HG03354 (cell line): ENCODE results near the gene EDIL3.

Experiments used
- ATAC-seq: cut with Tn5 transposase; IDR thresholded peaks from one replicate; pipeline ENCODE4 v1.9.1; 2021; ENCODE audit warnings: mild to moderate bottlenecking; ENCODE audit not compliant: unreplicated experiment, poor library complexity, severe bottlenecking

EDIL3 gene

DNA sequence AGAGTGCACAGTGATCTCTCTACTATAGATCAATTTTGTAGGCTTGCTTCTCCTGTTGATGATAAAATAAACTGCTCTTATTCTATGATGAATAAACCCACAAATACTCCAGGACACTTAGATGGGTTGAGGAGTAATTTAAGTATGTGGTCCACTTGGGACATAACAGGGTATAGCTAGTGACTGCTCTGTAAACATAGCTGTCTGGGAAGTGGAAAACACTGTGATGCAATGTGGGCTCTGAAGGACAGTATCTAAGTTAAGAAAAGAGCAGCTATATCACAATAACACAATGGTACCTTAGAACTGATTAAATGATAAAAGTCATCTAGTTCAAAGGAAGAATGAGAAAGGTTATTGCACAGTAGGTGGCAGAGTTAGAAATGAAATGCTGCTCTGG is 369.7 kb downstream of the EDIL3 start:
- no peak for ATAC-seq

DNA sequence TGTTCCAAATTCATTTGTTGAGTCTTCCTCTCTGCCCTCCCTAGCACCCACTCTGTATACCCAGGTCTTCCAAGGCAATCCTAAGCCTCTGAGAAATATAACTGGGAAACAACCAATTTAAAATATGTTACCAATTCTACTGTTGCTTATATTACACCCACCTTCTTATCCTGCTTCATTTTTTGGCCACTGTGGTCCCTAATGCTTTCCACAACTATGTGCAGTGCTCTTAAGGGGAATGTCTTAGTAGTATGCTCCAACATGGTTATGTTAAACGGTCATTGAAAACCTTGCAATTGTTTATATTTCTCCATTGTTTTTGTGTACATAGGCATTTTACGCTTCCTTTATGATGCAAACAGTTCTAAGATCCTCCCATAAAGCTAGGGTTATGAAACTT is 390.9 kb downstream of the EDIL3 start:
- ATAC-seq, result no peak

DNA sequence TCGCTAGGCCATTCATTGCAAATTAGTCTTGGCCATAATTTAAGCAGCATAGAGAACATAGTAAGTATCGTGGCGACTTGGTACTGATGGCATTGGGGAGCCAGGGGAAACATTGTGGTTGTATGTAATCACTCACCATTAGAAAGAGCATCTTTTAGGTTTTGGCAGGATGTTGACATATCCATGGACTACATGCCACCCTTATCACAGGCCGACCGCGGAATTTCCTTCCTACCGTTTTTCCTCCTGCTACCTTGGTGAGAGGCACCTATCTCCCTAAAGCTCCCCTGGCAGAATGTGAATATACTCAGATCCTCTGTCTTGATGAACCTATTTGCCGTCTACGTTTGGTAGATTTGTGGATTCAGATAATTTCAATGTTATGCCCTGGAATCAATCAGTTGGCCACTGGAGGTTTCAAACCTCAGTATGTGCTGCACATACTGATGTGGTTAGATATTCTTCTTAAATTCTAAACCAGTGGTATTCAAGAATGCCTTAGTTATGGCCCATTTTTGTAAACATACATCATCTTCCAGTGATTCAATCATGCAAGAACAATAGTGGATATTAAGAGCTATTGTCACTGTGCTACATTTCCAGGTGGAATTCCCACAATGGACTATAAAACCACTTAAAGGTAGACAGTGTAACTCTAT is 393.0 kb downstream of the EDIL3 start:
- ATAC-seq, result no peak

DNA sequence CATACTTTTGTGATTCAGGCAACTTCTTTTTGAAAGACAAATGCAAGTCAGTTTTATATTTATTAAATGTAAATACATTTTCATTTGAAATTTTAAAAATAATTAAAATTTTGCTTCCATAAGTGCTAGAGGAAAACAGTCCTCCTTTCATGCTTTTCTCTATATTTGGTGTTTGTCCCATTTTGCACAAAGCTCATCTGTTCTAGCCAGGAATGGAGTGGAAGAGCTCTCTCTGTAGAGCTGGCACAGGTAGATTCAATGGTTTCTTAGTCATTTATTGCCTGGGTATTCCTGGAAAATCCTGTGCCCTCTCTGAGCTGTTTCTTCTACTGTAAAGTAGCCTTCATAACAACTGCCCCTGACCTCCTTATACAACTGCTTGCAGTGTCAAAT is 396.4 kb downstream of the EDIL3 start:
- ATAC-seq, result no peak

DNA sequence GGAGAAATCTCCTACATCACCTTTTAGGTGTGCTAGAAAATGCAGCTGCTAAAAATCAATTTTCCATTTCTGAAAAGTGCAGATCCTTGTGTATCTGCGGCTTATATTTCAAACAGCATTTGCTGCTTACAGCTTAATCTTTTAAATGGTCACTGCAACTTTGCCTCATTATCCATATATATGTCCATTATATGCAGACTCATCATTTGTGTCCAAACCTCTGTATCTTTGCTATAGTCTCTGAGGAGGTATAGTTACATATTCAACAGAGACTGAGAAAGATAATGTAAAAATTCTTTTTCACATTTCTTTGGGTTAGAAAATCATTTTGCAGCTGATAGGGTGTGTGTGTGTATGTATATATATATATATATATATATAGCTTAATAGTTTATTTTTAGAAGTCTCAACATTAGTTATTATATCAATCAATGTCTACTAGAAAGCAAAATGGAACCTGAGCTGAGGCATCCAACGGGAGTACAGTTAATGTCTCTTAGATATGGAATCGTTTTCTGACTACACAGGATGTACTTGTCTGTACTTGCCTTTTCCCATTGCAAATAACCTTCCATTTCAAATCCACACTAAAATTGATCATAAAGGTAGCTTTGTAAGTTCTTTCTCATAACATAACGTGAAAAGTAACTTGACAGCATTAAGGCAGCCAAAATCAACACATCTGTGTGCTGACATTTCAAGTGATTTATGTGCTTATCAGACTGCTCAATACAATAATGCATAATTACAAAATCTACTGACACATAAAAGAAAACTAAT is 397.0 kb downstream of the EDIL3 start:
- no peak for ATAC-seq

DNA sequence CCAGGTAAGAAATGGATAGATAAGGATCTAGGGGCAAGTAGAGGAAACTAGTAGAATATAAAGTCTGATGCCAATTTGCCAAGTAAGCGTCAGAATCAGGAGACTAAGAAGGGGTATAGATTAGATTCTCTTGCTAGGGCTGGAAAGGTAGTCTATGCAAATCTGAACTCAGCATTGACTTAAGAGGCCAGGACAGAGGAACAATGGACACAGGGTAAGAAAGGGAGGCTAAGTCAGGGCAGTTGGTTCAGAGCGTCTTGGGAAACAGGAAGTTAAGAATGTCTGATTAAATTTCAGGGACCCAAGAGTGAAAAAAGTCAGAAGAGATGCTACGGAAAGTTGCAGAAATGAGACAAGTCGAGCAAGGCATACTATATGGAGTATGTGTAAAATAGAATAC is 400.8 kb downstream of the EDIL3 start:
- ATAC-seq, result no peak

DNA sequence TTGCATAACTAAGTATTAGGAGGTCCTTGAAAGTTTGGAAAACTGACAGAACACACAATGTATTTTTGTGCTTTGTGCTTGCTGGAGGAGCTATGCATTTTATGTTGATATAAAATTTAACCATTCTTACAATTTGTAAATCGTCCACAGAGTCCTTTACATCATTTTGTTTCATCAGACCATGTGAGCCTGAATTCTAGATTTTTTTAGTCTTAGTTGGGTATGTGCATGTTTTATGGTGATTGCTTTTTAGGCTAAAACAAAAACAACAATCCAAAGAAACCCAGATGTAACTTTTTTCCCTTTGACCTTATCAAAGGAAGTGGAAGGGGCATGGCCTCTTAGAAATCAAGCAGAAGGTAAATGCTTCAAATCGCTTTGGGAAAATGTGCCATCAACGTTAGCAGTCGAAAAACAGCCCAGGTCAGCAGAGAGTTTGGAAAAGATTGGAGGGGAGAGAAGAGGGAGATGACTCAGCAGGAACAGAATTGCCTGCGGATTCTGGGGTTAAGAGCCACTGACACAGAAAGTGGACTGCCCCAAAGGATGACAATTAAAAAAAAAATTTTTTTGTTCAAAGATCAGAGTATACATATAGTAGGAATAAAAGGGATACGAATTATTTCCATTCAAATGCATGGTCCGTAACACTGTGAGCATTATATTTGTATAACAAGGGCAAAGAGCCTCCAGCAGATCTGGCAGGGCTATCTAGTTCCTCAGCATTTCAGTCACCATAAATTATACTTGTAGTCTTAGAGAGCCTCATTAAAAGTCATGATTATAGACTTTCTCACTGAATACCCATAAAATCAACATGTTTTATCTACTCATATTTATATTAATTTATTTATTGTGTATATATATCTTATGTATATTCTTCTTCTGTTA is 410.5 kb downstream of the EDIL3 start:
- ATAC-seq, result no peak

DNA sequence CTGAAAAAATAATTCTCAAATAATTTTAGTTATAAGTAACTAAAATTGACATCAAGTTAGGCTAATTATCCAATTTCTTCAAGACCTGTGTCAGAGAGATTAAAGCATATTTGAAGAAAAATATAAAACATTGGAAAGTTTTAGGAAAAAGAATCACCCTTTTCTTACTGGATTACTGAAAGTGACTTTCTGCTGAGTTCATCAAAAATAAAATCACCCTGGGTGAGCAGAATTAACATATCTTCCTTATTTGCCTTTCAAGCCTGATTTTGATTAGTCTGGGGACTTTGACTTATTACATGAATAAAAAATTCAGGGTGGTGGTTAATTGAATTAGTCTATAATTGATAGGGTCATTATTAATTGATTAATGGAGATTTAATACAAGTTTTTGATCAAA is 411.8 kb downstream of the EDIL3 start:
- ATAC-seq, result no peak

DNA sequence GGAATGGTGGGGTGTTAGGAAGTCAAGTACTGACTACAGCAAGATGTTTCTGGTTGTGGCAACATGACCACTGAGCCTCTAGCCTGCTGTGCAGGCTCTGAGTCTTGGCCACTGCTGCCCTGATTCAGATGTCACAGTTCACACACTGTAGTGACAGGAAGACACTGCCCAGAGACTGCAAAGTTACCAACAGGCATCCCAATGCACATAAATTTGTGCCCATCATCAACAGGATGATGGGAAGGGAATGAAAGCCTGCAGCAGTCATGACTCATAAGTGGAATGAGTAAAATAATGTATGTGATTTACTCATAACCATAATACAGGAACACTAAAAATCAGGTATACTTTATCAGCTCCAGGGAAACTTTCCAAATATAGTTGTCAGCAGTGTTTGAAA is 412.4 kb downstream of the EDIL3 start:
- no peak for ATAC-seq

DNA sequence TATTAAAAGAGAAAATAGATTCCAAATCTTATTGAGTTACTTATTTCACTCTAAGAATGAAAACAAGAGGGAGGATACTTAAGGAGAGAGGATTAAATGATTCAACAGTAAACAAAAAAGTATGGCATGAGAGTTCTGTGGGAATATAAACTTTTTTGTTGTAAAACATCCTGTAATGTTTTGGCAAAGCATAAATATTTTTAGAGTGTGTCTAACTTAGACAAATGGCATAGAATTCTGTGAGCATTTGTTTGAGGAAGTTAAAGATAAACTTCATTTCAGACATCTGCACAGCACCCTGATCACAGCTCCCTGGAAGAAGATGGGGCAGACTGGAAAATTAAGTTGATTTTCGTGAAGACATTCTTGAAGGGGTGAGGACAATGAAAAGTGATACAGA is 417.3 kb downstream of the EDIL3 start:
- no peak for ATAC-seq

DNA sequence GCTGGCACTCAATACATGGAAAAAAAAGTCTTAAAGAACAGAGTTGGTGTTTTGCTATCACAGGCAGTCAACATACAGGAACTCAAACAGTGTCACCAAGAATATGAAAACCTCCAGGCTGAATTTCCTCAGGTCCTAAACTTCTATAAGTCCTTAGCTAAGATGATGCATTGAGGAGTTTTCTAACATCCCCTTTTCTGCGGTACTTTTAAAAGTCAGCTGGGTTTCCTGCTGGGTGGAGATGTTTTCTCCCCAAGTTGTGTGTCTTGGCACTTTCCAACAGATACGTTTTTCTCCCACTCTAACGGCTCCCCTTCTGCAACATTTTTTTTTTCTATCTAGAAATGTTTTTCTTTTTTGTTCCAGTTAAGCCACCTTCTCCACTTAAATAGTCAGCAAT is 419.2 kb downstream of the EDIL3 start:
- no peak for ATAC-seq

DNA sequence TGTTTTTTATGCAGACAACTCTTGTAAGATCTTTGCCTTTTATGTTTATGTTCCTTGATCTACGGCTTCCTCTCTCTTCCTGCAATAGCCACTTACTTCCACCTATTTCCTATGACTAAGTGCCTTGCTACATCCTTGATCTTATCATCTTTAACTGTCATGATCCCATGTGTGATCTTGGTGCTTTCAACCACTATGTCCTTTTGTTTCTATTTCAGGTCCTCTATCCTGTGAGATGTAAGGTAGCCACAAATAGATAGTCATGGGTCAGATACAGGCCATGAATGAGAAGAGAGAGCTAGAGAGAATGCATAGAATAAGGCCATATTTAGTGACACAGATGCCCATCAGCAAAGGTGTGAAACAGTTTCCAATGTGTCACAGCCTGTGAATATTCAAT is 420.4 kb downstream of the EDIL3 start:
- no peak for ATAC-seq

DNA sequence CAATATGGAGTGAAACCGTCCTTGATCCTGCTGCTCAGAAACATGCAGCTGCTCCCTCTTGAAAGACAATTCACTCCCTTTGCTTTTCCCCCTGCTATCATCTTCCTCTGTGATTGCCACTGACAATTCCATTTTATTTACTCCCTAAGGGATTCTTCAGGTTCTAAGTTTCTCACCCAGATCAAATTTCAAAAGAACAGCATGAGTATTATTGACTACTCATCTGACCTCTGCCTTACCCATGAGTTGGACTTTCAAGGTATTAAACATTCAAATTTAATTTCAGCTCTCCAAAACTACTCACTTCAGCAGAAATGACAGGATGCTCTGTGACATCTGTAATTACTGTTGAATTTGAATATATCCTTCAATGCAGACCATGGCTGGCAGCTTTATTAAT is 427.5 kb downstream of the EDIL3 start:
- no peak for ATAC-seq

DNA sequence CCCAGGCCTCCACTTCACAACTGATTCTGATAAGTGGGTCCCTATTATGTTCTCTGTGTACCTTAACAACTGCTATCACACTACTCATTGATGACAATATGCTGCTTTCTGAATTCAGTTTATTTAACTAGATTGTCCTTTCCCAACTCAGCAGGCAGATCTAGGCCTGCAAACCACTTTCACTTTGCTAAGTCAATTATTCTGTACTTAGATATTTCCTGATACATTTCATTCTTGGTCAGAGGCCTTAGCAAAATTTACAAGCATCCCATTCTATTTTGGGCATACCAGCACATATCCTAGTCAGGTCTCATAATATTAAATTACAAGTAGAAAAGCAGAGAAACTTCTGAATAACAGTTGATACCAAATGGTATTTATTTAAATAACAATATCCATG is 428.3 kb downstream of the EDIL3 start:
- ATAC-seq, result no peak

DNA sequence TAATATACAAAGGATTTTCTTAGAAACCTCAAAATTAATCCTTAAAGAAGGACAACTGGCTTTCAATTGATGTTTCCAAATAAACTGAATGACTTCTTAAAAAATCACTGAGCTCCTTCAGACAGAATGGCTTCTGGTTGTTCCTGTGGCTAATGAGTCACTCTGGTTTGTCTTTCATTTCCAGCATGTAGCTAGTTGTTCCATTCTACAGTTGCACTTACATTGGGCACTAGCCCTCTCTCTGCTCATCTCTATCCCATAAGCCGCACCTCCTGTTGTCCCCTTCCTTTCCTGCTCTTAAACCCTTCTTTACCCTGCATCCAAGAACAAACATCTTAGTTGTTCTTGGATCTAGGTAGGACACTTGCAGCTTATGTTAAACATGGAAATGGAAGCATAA is 428.8 kb downstream of the EDIL3 start:
- ATAC-seq, result no peak

DNA sequence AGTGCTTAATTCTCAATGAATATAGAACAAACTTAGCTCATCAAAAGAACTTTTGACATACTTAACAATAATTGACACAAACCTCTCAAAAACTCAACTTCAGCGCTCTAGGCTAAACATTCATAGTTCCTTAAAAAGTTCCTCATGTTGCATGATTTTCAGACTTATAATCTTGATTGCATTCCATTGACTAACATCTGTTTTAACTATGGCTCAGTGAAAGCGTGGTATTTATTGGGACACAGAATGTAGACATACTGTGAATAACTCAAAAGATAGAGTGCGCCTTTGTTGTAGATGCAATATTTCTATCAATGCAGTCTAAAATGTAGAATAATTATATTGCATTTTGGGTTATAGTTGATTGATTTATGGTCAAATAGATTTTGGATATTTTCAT is 436.9 kb downstream of the EDIL3 start:
- no peak for ATAC-seq

DNA sequence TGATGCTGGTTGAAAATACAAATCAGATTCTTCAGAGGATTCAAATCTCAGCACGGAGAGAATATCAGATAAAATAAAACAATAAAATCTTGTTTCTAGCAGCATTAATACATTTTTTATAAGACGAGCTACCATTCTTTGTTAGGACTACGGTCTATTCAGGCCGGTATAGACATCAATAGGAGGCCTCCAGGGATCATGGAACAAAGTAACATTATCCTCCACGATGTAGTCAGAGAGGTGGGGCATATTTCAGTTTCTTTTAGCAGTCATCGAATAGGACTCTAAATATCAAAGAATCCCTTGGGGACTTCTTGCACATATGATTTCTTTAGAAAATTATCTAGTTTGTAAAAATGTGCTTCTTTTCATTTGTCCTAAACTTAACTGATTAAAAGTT is 438.2 kb downstream of the EDIL3 start:
- no peak for ATAC-seq

DNA sequence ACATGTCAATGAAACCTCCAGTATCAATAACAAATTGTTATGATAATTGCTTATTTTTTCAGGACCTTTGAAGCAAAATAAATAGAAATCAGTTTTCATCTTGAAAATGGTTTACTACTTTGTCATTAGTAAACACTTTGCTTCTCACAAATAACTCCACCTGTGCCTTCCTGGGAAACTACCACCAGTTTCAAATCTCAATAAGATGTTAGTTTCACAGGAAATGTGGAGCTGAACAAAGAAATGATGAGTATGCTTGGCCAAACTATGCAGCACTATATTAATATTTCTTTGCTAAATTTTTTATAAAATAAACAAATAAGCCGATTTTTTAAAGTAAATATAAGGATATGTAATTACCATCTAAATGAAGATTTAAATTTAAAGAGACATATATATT is 442.5 kb downstream of the EDIL3 start:
- ATAC-seq, result no peak

DNA sequence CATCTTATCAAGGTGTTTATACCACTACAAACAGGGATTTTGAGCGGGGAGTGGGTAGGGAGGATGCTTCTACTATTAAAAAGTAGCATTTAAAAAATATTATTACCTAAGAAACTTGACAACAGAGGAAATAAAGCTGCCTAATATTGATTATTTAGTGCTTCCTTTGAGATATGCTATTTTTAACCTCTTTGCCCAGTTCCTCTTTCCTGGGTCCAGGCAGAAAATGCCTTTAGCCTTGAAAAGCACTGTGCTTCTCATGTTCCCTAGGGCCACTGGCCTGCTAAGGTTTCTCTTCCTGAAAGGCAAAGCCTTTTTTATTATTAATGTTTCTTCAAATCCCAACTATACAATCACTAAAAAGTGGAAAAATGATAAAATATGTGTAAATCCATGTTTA is 446.8 kb downstream of the EDIL3 start:
- no peak for ATAC-seq

DNA sequence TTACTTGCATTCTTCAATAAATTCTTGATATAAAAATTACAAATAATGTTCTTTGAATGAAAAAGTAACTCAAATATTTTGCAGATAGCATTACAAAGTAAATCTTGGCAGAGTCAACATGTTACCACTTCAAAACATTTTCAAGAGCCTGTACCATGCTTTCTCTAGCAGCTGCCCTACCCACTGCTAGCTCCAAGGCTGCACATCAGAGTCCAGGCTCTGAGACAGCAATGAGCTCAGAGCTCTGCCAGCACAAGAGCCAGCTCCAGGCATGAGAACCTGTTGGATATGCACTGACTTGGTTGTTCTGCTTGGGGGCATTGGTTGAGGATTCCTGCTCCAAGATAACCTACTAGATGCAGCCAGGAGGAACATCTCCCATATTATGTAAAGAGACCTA is 452.7 kb downstream of the EDIL3 start:
- ATAC-seq, result no peak
